ENCODE measurements around the gene GALK1. TPM values are rescaled to one million over a fixed set of nuclear protein-coding genes. Genes with fewer than 3 reads are reported as not detected.
A peak's percentile ranks its signal among the peaks of the same experiment; 100 is the strongest.

The GALK1 gene
- total RNA-seq, 1 donor from 2014 or later: 30.3 TPM

GRCh38 chr17:75783803-75784472 is 18.9 kb upstream of the GALK1 start:
- Mint-ChIP-seq H3K27me3 (ENCODE audit: unreplicated experiment) (no peaks in the 10 kb centered on the region), H3K9me3 (ENCODE audit: unreplicated experiment) (no peaks in the 10 kb centered on the region), H3K4me1 (ENCODE audit: unreplicated experiment) (peaks cover 46% of the 10 kb centered on the region), H3K36me3 (ENCODE audit: unreplicated experiment) (peaks cover 2% of the 10 kb centered on the region), H3K27ac (ENCODE audit: unreplicated experiment) (peak overlapping the region; percentile 99), H3K4me3 (ENCODE audit: unreplicated experiment) (peak overlapping the region; percentile 85)
- no peak for TF ChIP-seq CTCF (IDR thresholded peaks at IDR 0.05)
- DNase-seq (ENCODE audit: extremely low spot score, unreplicated experiment): no peak

DNA sequence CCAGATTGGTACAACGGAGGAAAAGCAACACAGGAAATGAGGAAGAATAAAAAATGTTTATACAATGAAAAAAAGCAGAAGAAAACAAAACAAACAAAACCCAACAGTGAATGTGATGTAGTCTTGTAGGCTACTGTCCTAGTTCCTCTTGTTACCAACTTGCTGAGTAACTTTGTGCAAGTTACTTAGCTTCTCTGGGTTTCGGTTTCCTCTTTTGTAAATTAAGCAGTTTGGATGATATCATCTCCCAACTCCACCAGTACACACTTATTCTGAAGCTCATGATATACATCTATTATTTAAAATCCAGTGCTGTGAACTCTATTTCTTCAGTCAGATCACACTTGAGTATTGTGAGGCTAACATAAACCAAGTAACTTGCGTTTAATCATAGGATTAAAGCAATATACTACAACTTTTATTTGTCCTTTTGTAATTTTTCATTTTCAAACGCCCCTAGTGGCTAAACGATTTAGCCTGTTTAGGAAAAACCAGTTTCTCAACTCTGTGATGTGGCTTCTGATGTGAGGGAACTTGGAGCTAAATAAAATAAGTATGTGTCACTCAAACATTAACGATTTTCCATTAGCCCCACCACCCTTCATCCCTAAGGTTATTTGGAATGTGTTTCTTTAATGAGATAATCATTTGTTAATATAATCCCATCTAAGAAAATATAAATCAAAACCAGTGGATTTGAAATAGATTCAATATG is 18.2 kb upstream of the GALK1 start:
- H3K27me3 Mint-ChIP-seq (ENCODE audit: unreplicated experiment): no peaks in the 10 kb centered on the region
- H3K4me1 Mint-ChIP-seq (ENCODE audit: unreplicated experiment): peaks cover 46% of the 10 kb centered on the region
- TF ChIP-seq CTCF (IDR thresholded peaks at IDR 0.05): peak; percentile 70
- H3K4me3 Mint-ChIP-seq (ENCODE audit: unreplicated experiment): peak overlapping the region; percentile 48
- H3K36me3 Mint-ChIP-seq (ENCODE audit: unreplicated experiment): peaks cover 9% of the 10 kb centered on the region
- no peaks in the 10 kb centered on the region for H3K9me3 Mint-ChIP-seq (ENCODE audit: unreplicated experiment)
- no peak for DNase-seq (ENCODE audit: extremely low spot score, unreplicated experiment)
- H3K27ac Mint-ChIP-seq (ENCODE audit: unreplicated experiment): peak overlapping the region; percentile 99

DNA sequence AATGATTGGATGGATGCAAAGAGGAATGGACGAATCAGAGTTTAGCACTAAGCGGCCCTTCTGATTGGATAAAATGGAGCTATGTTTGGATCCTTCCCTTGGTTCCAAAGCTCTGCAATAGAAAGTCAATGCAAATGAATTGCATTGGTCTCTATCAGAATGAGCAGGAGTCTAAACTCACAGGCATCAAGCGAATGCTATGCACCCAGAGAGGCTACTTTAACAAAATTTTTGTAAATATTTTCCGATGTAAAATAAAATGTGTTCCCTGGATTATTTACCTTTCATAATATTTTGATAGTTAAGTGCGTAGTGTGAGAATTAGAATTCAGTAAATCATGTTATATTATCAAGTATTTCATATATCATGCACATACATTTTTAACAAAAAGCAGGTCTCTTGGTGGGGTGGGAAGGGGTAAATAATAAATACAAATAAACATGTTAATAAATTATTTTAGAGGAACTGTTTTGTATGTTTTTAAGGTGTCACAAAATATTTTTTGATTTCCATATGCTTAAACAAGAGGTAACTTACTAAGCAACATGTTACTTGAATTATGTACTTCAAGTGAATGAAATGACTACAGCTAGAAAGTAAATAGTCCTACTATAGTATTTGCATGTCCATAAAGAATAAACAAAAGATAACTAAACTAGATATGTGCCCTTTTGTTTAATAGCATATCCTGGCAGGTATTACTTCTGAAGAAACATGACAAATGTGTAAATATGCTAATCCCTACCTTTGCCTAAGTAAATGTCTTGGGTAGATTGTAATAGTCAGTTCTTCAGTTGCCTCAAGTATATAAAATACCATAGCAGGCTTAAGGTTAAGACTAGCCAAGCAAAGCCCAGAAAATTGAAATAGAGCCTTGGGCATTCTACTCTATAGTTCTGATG is 15.2 kb upstream of the GALK1 start:
- H3K27ac Mint-ChIP-seq (ENCODE audit: unreplicated experiment): peak overlapping the region; percentile 72
- no peak for TF ChIP-seq CTCF (IDR thresholded peaks at IDR 0.05)
- no peak for DNase-seq (ENCODE audit: extremely low spot score, unreplicated experiment)

DNA sequence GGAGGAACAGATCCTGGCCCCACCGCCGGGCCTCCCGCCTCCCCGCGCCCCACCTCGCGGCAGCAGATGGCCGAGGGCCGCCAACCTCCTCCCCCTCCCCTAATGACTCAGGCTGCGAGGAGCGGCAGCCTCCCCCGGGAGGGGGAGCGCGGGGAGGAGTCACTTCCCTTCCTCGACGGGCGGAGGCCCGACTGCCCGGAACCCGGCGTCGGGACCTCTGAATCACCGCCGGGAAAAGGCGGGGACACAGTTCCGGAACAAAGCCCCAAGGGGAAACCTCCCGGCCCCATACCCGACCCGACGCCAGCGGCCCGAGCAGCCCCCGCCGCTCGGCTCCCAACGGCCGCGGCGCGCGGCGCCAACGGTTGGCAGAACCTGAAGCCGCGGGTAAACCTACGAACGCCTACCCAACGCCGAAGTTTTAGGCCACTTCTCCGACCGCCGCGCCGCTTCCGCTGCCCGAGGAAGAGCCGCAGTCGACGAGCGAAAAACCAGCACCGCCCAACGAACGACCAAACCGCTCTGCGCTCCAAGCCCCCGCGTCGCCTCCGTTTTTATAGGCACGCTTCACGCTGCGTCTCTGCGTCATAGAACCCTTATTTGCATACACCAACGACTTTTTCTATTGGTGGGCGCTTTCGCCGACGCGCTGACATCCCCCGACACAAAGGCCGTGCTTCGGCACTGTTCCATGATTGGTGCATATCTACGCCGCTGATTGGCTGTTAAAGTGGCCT is 14.4 kb upstream of the GALK1 start:
- H3K4me1 Mint-ChIP-seq (ENCODE audit: unreplicated experiment): peaks cover 47% of the 10 kb centered on the region
- peak overlapping the region; percentile 92 for H3K4me3 Mint-ChIP-seq (ENCODE audit: unreplicated experiment)
- H3K9me3 Mint-ChIP-seq (ENCODE audit: unreplicated experiment): no peaks in the 10 kb centered on the region
- TF ChIP-seq CTCF (IDR thresholded peaks at IDR 0.05): peak; percentile 4
- DNase-seq (ENCODE audit: extremely low spot score, unreplicated experiment): peak; percentile 98
- H3K27me3 Mint-ChIP-seq (ENCODE audit: unreplicated experiment): no peaks in the 10 kb centered on the region
- peak overlapping the region; percentile 97 for H3K27ac Mint-ChIP-seq (ENCODE audit: unreplicated experiment)
- peaks cover 29% of the 10 kb centered on the region for H3K36me3 Mint-ChIP-seq (ENCODE audit: unreplicated experiment)

More for the DNA sequence above, 15.2 kb upstream of the GALK1 start:
- Mint-ChIP-seq H3K4me1 (ENCODE audit: unreplicated experiment) (peaks cover 49% of the 10 kb centered on the region), H3K4me3 (ENCODE audit: unreplicated experiment) (peak overlapping the region; percentile 92), H3K9me3 (ENCODE audit: unreplicated experiment) (no peaks in the 10 kb centered on the region), H3K36me3 (ENCODE audit: unreplicated experiment) (peaks cover 29% of the 10 kb centered on the region), H3K27me3 (ENCODE audit: unreplicated experiment) (no peaks in the 10 kb centered on the region)

Data from osteocyte (in vitro differentiated cells).